CD4-positive, CD25-positive, alpha-beta regulatory T cell (primary cell): ENCODE results near the gene RASA4. TPM values are rescaled to one million over a fixed set of nuclear protein-coding genes. Genes with fewer than 3 reads are reported as not detected.
"Not testable (repeated sequence)": the region's sequence is repeated elsewhere in the genome, so short reads cannot be mapped to it uniquely, and the experiment has no call there.

Source experiments
- ATAC-seq, 2 donors: fragments of 150-1000 bp; cut with Tn5 transposase; one replicate each; pipeline ENCODE4 v1.10.0; 2021; ENCODE audit warnings: low read depth in 2 of 2, moderate number of reproducible peaks in 2 of 2, moderate library complexity in 1 of 2
- DNase-seq, 3 donors: peaks; one replicate each; pipeline versions ENCODE4 v3.0.0 to v3.0.0-alpha.2; 2012 to 2022; ENCODE audit warnings: mixed read lengths in 1 of 3
- H3K27ac ChIP-seq: one replicate; pipeline ENCODE4 v1.7.0; 2013; ENCODE audit warnings: mild to moderate bottlenecking, low read length; ENCODE audit not compliant: insufficient read depth, poor library complexity, severe bottlenecking
- H3K27me3 ChIP-seq: one replicate; pipeline ENCODE4 v1.7.0; 2013; ENCODE audit warnings: low read length; ENCODE audit not compliant: control insufficient read depth, insufficient read depth
- H3K36me3 ChIP-seq: one replicate; pipeline ENCODE4 v1.7.0; 2013; ENCODE audit warnings: mild to moderate bottlenecking, low read length, moderate library complexity; ENCODE audit not compliant: control insufficient read depth, insufficient read depth
- H3K4me1 ChIP-seq: 2 replicates; pipeline ENCODE4 v1.7.0; 2013; ENCODE audit warnings: mild to moderate bottlenecking, low read length; ENCODE audit not compliant: insufficient read depth, control insufficient read depth, poor library complexity, severe bottlenecking
- H3K4me3 ChIP-seq: one replicate; pipeline ENCODE4 v1.7.0; 2013; ENCODE audit warnings: low read depth, mild to moderate bottlenecking, low read length, moderate library complexity
- H3K9me3 ChIP-seq, 2 experiments: 1 replicate in 1 of 2; 2 replicates in 1 of 2; pipeline ENCODE4 v1.7.0; 2013; ENCODE audit warnings: low read length in 2 of 2, mild to moderate bottlenecking in 1 of 2, moderate library complexity in 1 of 2; ENCODE audit not compliant: control insufficient read depth in 2 of 2
- H3K27ac Mint-ChIP-seq, 3 donors: one replicate each; pipeline ENCODE4 v1.8.0; 2020 to 2022; ENCODE audit warnings: mild to moderate bottlenecking in 3 of 3, mixed read lengths in 3 of 3, moderate library complexity in 2 of 3
- H3K27me3 Mint-ChIP-seq: one replicate; pipeline ENCODE4 v1.8.0; 2022; ENCODE audit warnings: mild to moderate bottlenecking, mixed read lengths
- H3K36me3 Mint-ChIP-seq: one replicate; pipeline ENCODE4 v1.8.0; 2020; ENCODE audit warnings: mixed read lengths
- H3K4me1 Mint-ChIP-seq, 4 donors: one replicate each; pipeline ENCODE4 v1.8.0; 2020 to 2022; ENCODE audit warnings: mixed read lengths in 4 of 4, mild to moderate bottlenecking in 1 of 4
- H3K4me3 Mint-ChIP-seq, 4 donors: one replicate each; pipeline ENCODE4 v1.8.0; 2020 to 2022; ENCODE audit warnings: mild to moderate bottlenecking in 4 of 4, mixed read lengths in 4 of 4, moderate library complexity in 3 of 4
- H3K9me3 Mint-ChIP-seq, 7 donors: one replicate each; pipeline ENCODE4 v1.8.0; 2020 to 2022; ENCODE audit warnings: mixed read lengths in 7 of 7, mild to moderate bottlenecking in 3 of 7, moderate library complexity in 2 of 7
- polyA plus RNA-seq, 4 donors: library from polyadenylated mRNA; unstranded; fragments of 300-500 nt; fragmentation: Illumina TruSeq; gene quantifications; one replicate each; pipeline ENCODE4 v1.2.3, GENCODE V29; 2021
- total RNA-seq: library from RNA; stranded (reverse); gene quantifications from one replicate; pipeline ENCODE4 v1.2.3, GENCODE V29; 2022

The RASA4 gene
- total and polyA plus RNA-seq, 5 donors from 2014 or later, result 17.7 to 67.5 (median 20.2) TPM

GRCh38 chr7:102602317-102602716 is 14.2 kb downstream of the RASA4 start:
- H3K27ac Mint-ChIP-seq, H3K4me1 Mint-ChIP-seq, H3K27me3 Mint-ChIP-seq, H3K4me3 Mint-ChIP-seq, H3K9me3 ChIP-seq, H3K9me3 Mint-ChIP-seq, H3K36me3 ChIP-seq, H3K27me3 ChIP-seq, H3K4me1 ChIP-seq, DNase-seq, ATAC-seq, H3K27ac ChIP-seq, H3K36me3 Mint-ChIP-seq, H3K4me3 ChIP-seq: not testable (repeated sequence)

GRCh38 chr7:102599699-102600098 is 16.9 kb downstream of the RASA4 start:
- H3K27ac ChIP-seq, ATAC-seq, H3K27me3 ChIP-seq, H3K27ac Mint-ChIP-seq, H3K4me1 ChIP-seq, H3K36me3 Mint-ChIP-seq, H3K4me3 Mint-ChIP-seq, H3K27me3 Mint-ChIP-seq, H3K4me1 Mint-ChIP-seq, H3K36me3 ChIP-seq, H3K9me3 Mint-ChIP-seq, DNase-seq, H3K4me3 ChIP-seq, H3K9me3 ChIP-seq: not testable (repeated sequence)

DNA sequence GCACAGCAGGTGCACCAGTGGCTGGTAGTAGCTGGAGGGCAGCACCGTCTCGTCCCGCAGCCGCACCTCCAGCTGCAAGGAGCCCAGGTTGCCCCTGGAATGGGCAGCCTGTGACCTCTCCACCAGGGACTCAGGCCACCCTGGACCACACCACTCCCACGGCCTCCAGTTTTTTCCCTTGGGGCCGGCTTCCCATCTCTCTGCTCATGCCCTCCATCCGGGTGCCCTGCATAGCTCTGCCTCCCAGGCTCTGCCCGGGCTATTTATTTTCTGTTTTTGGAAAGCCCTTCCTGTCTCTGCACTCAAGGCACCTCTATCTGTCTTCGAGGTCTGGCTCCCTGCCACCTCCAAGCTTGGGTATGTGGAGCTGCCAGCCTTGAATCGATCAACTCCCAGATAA is 20.5 kb downstream of the RASA4 start:
- not testable (repeated sequence) for H3K4me3 ChIP-seq, H3K36me3 Mint-ChIP-seq, H3K36me3 ChIP-seq, H3K27ac ChIP-seq, ATAC-seq, H3K4me1 Mint-ChIP-seq, H3K4me1 ChIP-seq, H3K27me3 Mint-ChIP-seq, H3K27me3 ChIP-seq, H3K27ac Mint-ChIP-seq, H3K9me3 Mint-ChIP-seq, H3K4me3 Mint-ChIP-seq, DNase-seq, H3K9me3 ChIP-seq

DNA sequence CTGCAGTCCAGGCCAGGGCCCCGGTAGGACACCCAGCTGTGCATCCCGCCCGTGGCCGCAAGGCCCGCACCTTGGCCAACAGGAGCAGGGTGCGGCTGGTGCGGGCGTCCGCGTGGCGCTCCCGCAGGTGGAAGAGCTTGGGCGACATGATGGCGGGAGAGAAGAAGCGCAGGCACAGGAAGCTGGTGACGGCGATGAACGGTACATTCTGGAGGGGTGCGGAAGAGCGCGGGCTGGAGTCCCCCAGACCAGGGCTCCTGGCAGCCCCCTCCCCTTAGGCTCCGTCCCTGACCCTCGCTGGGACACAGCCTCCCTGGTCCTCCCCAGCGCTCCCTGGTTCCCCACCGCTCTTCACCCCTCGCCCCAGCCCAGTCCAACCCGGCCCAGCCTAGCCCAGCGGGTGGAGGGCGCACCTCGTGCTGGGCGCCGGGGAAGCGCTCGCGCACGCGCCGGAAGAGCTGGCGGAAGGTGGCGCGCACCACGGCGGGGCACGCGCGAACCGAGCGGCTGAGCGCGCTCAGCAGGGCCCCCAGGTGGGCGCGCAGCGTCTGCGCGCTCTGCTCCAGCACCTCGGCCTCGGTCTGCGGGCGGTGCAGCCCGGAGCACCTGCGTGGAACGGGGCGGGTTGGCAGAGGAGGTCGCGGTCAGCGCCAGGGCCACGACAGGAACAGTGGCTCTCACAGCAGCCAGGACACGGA is 22.8 kb downstream of the RASA4 start:
- H3K4me1 Mint-ChIP-seq, H3K27ac ChIP-seq, H3K27me3 ChIP-seq, H3K36me3 ChIP-seq, H3K9me3 ChIP-seq, DNase-seq, H3K4me3 Mint-ChIP-seq, H3K27me3 Mint-ChIP-seq, H3K4me3 ChIP-seq, H3K36me3 Mint-ChIP-seq, H3K27ac Mint-ChIP-seq, H3K9me3 Mint-ChIP-seq, H3K4me1 ChIP-seq: not testable (repeated sequence)
- ATAC-seq, result peak; percentile 70 to 78

GRCh38 chr7:102592477-102593019 is 24.0 kb downstream of the RASA4 start:
- not testable (repeated sequence) for H3K4me1 ChIP-seq

GRCh38 chr7:102589857-102590256 is 26.7 kb downstream of the RASA4 start:
- H3K9me3 Mint-ChIP-seq, H3K27ac Mint-ChIP-seq, H3K9me3 ChIP-seq, H3K4me3 Mint-ChIP-seq, H3K27me3 ChIP-seq, H3K4me3 ChIP-seq, H3K4me1 ChIP-seq, H3K36me3 ChIP-seq, H3K27ac ChIP-seq, DNase-seq, H3K4me1 Mint-ChIP-seq, H3K27me3 Mint-ChIP-seq, H3K36me3 Mint-ChIP-seq: not testable (repeated sequence)
- peak; percentile 17 to 19 for ATAC-seq

More at GRCh38 chr7:102592477-102593019, 24.0 kb downstream of the RASA4 start:
- not testable (repeated sequence) for H3K4me3 Mint-ChIP-seq, H3K4me3 ChIP-seq, H3K36me3 Mint-ChIP-seq, H3K27ac Mint-ChIP-seq, H3K4me1 Mint-ChIP-seq, H3K27me3 ChIP-seq, H3K9me3 Mint-ChIP-seq, H3K9me3 ChIP-seq, H3K27ac ChIP-seq, H3K36me3 ChIP-seq, H3K27me3 Mint-ChIP-seq
- DNase-seq (peak in 2 of 3 donors; percentile 54 to 59), ATAC-seq (peak; percentile 53 to 66)

DNA sequence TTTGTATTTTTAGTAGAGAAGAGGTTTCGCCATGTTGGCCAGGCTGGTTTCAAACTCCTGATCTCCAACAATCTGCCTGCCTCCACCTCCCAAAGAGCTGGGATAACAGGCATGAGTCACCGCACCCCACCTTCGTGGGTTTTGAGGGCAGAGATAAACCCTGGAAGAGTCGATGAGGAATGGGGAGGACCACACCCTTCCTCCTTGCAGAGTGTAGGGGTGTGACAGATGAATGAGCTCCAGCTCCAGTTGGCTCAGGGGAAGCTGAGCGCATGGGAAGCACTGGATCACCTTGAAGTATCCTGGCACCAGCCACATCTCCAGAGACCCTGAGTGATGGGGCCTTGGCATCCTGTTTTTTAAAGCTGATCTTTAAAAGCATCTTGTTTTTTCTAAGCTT is 33.1 kb downstream of the RASA4 start:
- ATAC-seq, H3K27me3 ChIP-seq, H3K9me3 Mint-ChIP-seq, H3K9me3 ChIP-seq, H3K4me1 Mint-ChIP-seq, H3K4me3 ChIP-seq, H3K4me1 ChIP-seq, DNase-seq, H3K36me3 ChIP-seq, H3K27ac Mint-ChIP-seq, H3K36me3 Mint-ChIP-seq, H3K4me3 Mint-ChIP-seq, H3K27ac ChIP-seq, H3K27me3 Mint-ChIP-seq: not testable (repeated sequence)

GRCh38 chr7:102581722-102582121 is 34.8 kb downstream of the RASA4 start:
- H3K9me3 Mint-ChIP-seq, H3K27me3 ChIP-seq, H3K27ac ChIP-seq, DNase-seq, H3K36me3 ChIP-seq, H3K4me1 ChIP-seq, H3K4me1 Mint-ChIP-seq, H3K36me3 Mint-ChIP-seq, ATAC-seq, H3K4me3 Mint-ChIP-seq, H3K4me3 ChIP-seq, H3K9me3 ChIP-seq, H3K27me3 Mint-ChIP-seq, H3K27ac Mint-ChIP-seq: not testable (repeated sequence)
